ENCODE results near the gene NXPE1.

- TF ChIP-seq CTCF (IDR thresholded peaks at IDR 0.05) (no peak), POLR2AphosphoS5 (IDR thresholded peaks at IDR 0.05; ENCODE audit: low read depth, low read length) (no peak), EP300 (IDR thresholded peaks at IDR 0.05; ENCODE audit: borderline replicate concordance in 1 of 2, low read depth in 1 of 2, low read length in 1 of 2) (no peak), EZH2phosphoT487 (IDR thresholded peaks at IDR 0.05; ENCODE audit: borderline replicate concordance, low read depth) (no peak), TEAD4 (IDR thresholded peaks at IDR 0.05; ENCODE audit: borderline replicate concordance, insufficient read depth) (no peak), TCF12 (IDR thresholded peaks at IDR 0.05) (no peak)
Measured at GRCh38 chr11:114483929-114484328, 75.8 kb downstream of the NXPE1 start.
